ENCODE data around the gene PITPNC1.
"Not testable (repeated sequence)": the region's sequence is repeated elsewhere in the genome, so short reads cannot be mapped to it uniquely, and the experiment has no call there.

Gene PITPNC1

DNA sequence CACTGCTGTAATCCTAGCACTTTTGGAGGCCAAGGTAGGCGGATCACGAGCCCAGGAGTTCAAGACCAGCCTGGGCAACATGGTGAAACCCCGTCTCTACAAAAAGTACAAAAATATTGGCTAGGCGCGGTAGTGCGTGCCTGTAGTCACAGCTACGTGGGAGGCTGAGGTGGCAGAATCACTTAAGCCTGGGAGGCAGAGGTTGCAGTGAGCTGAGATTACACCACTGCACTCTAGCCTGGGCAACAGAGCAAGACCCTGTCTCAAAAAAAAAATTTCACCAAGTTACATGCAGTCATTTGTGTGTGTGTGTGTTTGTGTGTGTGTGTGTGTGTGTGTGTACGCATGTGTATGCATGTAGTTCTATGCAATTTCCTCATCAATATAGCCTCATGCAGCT, 325.8 kb downstream of the PITPNC1 start:
- not testable (repeated sequence) for DNase-seq

- DNase-seq, result no peak
Observed at GRCh38 chr17:67707442-67707841, 330.4 kb downstream of the PITPNC1 start.

- no peak for DNase-seq
Observed at GRCh38 chr17:67708378-67708777, 331.3 kb downstream of the PITPNC1 start.

DNA sequence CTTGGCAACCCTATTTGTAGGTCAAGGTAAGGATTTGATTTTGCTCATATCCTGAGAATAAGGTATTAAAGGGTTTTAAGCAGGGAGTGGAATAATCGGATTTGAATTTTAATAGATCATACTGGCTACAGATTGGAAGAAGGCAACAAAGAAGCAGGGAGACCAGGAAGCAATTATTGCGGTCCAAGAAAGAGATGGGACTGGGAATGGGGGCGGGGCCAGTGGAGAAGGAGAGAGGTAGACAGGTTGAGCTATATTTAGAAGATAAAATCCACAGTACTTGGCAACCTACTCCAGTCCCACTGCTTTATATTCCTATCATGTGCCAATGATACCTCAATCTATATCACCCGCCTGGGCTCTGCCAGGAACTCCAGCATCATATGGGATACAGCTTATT, 334.8 kb downstream of the PITPNC1 start:
- no peak for DNase-seq

DNA sequence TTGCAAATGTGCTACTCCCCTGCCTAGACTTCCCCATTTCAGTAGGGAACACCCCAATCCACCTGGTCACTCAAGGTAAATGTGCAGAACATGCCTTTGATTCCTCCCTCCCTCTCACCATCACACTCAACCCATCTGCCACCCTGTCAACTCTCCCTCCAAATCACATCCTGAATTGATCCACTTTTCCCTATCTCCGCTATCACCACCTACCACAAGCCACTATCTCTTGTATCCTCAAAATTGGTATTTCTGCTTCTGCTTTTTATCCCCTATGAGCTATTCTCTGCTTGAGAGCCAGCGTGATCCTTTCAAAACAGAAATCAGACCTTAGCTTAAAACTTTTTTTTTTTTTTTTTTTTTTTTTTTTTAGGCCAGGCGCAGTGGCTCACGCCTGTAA, 335.3 kb downstream of the PITPNC1 start:
- DNase-seq, result no peak

DNA sequence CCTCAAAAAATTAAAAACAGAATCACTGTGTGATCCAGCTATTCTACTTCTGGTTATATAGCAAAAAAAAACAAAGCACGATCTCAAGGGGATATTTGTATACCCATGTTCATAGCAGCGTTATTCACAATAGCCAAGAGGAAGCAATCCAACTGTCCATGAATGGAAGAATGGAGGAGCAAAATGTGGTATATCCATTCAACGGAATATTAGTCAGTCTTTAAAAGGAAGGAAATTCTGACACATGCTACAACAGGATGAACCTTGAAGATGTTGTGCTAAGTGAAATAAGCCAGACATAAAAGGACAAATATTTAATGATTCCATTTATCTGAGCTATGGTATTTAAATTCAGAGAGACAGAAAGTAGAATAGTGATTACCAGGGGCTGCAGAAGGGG, 336.1 kb downstream of the PITPNC1 start:
- DNase-seq, result no peak

- DNase-seq, result no peak
Observed at GRCh38 chr17:67716405-67716798, 339.3 kb downstream of the PITPNC1 start.

DNA sequence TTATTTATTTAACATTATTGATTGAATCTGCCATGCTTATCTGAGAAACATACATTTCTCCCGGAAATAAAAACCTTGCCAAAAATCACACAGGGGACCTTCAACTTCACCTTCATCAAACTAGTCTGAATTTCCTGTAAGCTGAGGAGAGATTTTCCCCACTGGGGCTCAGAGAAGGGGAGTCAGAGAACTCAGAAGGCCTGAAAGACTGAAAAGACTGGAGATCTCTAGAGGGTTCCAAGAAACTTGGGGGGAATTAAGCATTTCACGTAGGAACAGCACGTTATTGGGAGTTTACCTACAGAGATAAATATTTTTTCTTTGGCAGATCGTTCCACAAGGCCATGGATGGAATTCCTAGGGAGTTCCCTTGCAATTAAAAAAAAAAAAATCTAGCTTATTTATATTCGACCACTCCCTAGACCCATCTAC, 340.1 kb downstream of the PITPNC1 start:
- DNase-seq, result no peak

GRCh38 chr17:67717624-67718324, 340.7 kb downstream of the PITPNC1 start, which contains the start of gene NOL11:
TSS of gene NOL11 (plus strand) at chr17:67717936. CDS start at chr17:67717948, 12 bp downstream.
- peak; percentile 98 for DNase-seq

GRCh38 chr17:67718325-67718941, 341.4 kb downstream of the PITPNC1 start:
- DNase-seq, result peak; percentile 36

GRCh38 chr17:67725373-67725791, 348.3 kb downstream of the PITPNC1 start:
- DNase-seq, result no peak

DNA sequence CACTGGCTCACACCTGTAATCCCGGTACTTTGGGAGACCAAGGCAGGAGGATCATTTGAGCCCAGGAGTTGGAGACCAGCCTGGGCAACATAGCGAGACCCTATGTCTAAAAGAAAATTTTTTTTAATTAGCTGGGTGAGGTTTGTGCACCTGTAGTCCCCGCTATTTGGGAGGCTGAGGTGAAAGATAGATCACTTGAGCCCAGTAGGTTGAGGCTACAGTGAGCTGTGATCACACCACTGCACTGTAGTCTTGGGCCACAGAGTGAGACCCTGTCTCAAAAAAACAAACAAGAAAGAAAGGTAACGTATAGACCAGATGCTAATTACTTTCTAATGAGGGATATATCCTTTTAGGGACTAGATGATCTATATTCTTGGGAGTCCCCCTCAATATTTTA, 348.7 kb downstream of the PITPNC1 start:
- DNase-seq, result no peak

GRCh38 chr17:67727152-67728039, 350.3 kb downstream of the PITPNC1 start:
- DNase-seq, result not testable (repeated sequence)

DNA sequence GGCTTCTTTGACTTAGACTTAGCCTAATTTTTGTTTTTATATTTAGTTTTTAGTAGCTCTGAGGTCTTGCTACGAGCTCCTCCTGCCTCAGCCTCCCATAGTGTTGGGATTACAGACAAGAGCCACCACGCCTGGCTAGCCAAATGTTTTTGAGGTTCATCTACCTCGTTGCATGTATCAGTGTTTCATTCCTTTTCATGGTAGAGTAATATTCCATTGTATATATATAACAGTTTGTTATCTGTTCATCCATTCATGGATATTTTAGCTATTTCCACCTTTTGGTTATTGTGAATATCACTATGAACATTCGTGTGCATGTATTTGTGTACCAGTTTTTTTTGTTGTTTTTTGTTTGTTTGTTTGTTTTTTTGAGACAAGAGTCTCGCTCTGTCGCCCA, 352.8 kb downstream of the PITPNC1 start:
- DNase-seq, result no peak

DNA sequence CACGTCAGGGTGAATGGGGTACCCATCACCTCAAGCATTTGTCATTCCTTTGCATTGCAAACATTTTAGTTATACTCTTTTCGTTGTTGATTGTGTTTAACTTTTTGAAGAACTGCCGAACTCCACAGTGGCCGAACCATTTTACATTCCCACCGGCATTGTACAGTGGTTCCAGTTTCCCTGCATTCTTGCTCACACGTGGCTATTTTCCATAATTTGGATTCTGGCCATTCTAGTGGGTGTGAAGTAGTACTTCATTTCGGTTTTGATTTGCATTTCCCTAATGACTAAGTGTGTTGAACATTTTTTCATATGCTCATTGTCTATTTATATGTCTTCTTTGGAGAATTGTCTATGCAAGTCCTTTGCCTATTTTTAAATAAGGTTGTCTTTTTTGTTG, 353.6 kb downstream of the PITPNC1 start:
- DNase-seq, result no peak

- DNase-seq, result no peak
Observed at GRCh38 chr17:67733449-67733848, 356.4 kb downstream of the PITPNC1 start.

DNA sequence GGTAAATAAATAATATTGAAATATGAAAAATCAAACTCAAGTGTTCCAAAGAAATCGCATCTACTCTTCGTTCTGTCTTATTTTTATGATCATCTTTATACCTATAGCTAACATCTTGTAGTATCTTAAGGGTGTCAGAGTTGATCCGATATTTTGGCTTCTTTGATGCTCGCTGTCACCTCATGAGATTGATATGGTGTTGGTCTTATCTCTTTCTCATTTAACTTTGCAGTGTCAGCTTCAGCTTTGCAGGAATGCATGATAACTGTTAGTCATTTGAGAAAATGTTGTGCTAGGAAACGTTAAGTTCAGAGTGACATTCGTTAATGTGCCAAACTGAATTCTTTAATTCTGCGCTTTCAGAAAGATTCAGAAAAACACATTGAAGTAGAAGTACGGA, 360.1 kb downstream of the PITPNC1 start:
- DNase-seq, result no peak

GRCh38 chr17:67742025-67742424, 364.9 kb downstream of the PITPNC1 start:
- no peak for DNase-seq
